HFF-Myc (cell line): ENCODE measurements around the gene HNRNPA3.

Source experiments
- DNase-seq: peaks from one replicate; pipeline ENCODE4 v3.0.0-alpha.2; 2011; ENCODE audit warnings: low read depth; ENCODE audit errors: extremely low read depth
- H3K4me3 ChIP-seq: replicated peaks from 2 replicates; pipeline ENCODE4 v1.5.1; 2011; ENCODE audit warnings: low read depth, mild to moderate bottlenecking, control low read depth, low read length
- CTCF ChIP-seq: IDR thresholded peaks from 2 replicates; pipeline ENCODE4 v1.5.1; 2012; ENCODE audit warnings: mild to moderate bottlenecking, low read depth, low read length, control low read depth; ENCODE audit errors: missing control alignments

Gene HNRNPA3

GRCh38 chr2:177261116-177262060 lies 48.8 kb downstream of the HNRNPA3 start:
- DNase-seq: no peak
- peak overlapping the region; percentile 84 for H3K4me3 ChIP-seq
- no peak for TF ChIP-seq CTCF

- DNase-seq: no peak
- H3K4me3 ChIP-seq: peak overlapping the region; percentile 84
- no peak for TF ChIP-seq CTCF
These were observed 49.5 kb downstream of the HNRNPA3 start for GRCh38 chr2:177262092-177262491.

- TF ChIP-seq CTCF: no peak
- DNase-seq: no peak
- peak overlapping the region; percentile 84 for H3K4me3 ChIP-seq
These were observed 50.4 kb downstream of the HNRNPA3 start for GRCh38 chr2:177262958-177263450.

- H3K4me3 ChIP-seq: peak overlapping the region; percentile 84
- peak; percentile 88 for DNase-seq
- TF ChIP-seq CTCF: peak; percentile 83
These were observed 51.0 kb downstream of the HNRNPA3 start for GRCh38 chr2:177263451-177264208.

- no peak for DNase-seq
- TF ChIP-seq CTCF: no peak
- H3K4me3 ChIP-seq: peak overlapping the region; percentile 84
These were observed 51.7 kb downstream of the HNRNPA3 start for GRCh38 chr2:177264209-177264692.

GRCh38 chr2:177264693-177265587 lies 52.3 kb downstream of the HNRNPA3 start, which contains the start of gene NFE2L2:
Gene NFE2L2 (minus strand): TSS chr2:177264727. CDS start chr2:177264576, 151 bp downstream.
- TF ChIP-seq CTCF: no peak
- H3K4me3 ChIP-seq: peak within 1 kb of the TSS; percentile 84
- DNase-seq: peak; percentile 30
